Activated T-cell treated with anti-CD3 and anti-CD28 coated beads, Interleukin-2, amount 50 U/mL, for 1 hour (primary cell): Measurements from ENCODE around the gene MTREX.

Experiments used
- DNase-seq: peaks from one replicate; pipeline ENCODE4 v3.0.0-alpha.2; 2020

MTREX gene

DNA sequence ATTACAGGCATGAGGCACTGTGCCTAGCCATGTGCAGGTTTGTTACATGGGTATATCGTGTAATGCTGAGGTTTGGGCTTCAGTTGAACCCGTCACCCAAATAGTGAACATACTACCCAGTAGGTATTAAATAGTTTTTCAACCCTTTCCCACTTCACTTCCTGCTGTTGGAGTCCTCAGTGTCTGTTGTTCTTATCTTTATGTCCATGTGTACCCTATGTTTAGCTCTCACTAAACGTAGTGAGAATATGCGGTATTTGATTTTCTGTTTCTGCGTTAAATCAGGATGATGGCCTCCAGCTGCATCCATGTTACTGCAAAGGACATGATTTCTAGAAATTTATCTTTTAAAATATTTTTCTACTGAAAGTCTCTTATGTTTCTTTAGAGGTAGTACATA, 17.8 kb downstream of the MTREX start:
- no peak for DNase-seq

DNA sequence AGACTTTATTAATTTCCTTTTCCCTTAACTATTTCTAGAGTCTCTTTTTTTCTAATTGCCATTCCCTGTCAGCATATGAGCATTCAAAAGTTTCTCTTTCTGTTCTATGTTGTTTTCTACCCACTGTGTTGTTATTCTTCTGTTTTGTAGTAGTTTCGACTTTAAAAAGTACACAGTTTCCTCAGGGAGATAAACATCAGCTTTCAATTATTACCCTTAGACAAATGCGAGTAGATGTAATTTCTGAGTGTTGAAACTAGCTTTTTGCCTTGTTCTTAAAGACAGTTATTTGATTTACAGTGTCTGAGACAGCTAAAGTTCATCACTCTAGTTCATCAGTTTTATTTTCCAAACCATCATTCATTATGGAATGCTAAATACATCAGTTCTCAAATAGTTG, 19.5 kb downstream of the MTREX start:
- DNase-seq: no peak

DNA sequence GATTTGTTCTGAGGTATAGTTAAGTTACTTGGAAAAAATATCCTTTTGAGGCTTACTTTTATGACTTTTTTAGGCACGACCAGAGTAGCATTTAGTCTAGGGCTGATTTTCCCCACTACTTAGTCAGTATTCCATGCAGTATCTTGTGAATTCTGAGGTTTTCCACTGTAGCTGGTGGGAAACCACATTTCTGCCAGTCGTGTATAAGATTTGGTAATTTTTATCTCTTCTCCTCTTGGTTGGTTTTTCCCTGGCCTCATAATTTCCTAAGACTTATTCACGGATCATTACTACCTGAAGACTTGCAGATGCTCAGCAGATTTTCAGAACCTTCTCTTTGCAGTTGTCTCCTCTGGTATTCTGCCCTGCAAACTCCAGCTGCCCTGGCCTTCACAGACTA, 23.5 kb downstream of the MTREX start:
- no peak for DNase-seq

DNA sequence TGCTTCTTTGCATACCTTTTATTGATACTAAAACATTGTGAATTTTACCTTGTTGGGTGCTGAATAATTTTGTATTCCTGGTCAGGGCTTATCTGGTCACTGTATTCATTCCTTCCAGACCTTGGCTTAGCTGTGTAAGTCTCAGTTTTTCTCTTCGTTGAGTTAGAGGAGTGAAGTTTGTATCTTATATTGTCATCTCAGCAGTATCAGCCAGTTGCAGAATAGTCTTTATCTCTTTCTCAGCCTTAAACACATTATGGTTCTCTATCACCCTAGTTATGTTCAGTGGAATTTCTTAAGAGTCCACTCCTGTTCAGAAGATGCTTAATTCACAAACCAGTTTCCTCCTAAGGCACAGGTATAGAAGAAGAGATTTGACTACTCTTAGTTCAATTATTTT, 25.2 kb downstream of the MTREX start:
- no peak for DNase-seq

DNA sequence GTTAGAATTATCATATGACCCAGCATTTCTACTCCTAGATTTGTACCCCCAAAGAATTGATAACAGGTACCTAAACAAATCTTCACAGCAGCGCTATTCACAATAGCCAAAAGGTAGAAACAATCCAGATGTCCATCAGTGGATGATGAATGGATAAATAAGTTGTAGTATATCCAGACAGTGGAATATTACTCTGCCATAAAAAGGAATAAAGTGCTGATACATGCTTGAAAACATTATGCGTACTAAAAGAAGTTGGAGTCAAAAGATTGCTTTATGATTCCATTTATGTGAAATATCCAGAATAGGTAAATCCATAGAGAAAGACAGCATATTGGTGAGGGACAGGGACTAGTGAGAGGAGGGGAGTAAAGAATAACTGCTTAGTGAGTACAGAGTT, 26.0 kb downstream of the MTREX start:
- DNase-seq: no peak

DNA sequence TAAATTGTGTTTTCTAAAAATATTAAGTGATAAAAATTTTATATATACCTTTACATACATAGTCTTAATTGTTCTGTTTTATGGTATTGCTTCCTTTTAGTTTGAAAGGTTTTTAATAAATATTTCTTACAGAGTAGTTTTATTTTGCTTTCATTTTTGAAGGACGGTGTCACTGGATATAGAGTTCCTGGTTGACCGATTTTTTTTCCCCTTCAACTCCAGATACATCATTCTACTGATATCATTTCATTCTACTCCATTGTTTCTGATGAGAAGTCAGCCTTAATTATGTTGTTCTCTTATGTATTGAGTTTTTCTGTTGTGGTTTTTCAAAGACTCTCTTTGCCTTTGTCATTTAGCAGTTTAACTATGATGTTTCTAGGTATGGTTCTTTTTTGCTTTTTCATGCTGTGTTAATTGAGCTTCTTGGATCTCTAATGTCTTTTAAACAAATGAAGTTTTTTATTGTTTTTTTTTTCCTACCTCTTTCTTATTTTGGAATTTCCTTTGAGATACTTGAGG, 30.4 kb downstream of the MTREX start:
- no peak for DNase-seq

DNA sequence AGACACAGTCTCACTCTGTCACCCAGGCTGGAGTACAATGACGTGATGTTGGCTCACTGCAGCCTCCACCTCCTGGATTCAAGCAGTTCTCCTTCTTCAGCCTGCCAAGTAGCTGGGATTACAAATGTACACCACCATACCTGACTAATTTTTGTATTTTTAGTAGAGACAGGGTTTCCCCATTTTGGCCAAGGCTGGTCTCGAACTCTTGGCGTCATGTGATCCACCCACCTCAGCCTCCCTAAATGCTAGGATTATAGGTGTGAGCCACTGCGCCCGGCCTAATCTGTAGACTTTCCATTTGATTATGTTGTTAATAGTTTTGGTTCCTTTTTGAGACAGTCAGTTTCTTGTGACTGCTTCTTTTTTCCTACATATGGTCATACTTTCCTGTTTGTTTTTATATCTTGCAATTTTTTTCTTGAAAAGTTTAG, 31.0 kb downstream of the MTREX start:
- DNase-seq: no peak

DNA sequence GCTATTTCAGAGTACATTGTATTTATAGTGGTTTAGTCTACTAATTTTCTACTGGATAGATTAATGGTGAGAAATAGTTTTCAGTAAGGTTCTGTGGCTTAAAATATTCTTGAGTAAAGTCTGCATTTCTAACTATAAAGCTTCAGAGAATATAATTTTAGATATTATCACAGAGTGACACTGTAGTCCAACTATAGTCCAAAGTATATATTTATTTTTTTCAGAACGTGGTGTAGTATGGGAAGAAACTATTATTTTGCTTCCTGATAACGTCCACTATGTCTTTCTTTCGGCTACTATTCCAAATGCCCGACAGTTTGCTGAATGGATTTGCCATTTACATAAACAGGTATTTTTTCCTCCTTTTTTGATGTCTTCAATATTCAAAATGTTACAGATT, 35.3 kb downstream of the MTREX start:
- DNase-seq: no peak

DNA sequence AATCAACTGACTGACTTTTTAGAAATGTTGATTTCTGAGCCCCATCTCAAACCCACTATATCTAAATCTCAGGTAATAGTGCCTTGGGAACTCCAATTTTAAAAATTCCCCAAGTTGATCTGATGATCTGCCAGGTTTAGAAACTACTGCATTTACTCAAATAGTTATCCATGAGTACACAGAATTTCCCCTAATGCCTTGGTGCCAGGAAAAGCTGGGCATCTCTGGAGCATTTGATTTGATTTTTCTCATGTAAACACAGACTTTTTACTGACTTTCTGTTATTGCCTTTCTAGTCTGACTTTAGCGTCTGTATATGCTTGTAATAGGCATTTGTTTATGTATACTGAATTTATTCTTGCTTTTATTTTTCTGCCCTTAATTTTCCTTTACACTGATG, 35.8 kb downstream of the MTREX start:
- no peak for DNase-seq

DNA sequence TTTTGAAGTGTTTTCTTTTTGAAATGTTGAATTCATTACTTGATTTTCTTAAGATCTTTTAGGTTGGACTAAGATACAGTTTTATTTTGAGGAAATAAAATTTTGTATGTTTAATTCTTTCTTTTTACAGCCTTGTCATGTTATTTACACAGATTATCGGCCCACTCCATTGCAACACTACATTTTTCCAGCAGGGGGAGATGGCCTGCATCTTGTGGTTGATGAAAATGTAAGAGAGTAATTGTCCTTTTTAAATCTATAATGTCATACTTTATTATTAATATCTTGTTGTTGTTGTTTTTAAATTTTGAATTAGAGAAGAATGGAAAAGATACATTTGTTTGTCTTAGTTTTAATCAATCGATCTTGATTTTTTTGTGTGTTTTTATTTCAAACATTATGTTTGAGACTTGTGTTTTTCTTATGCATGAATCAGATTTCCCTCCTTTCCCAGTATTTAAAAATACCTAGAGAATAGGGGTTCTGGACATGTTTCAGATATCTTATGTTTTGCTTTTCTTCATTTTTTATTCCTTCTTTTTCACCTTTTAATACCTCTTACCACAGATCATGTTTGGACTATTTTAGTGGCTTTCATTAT, 36.7 kb downstream of the MTREX start:
- DNase-seq: peak; percentile 55

DNA sequence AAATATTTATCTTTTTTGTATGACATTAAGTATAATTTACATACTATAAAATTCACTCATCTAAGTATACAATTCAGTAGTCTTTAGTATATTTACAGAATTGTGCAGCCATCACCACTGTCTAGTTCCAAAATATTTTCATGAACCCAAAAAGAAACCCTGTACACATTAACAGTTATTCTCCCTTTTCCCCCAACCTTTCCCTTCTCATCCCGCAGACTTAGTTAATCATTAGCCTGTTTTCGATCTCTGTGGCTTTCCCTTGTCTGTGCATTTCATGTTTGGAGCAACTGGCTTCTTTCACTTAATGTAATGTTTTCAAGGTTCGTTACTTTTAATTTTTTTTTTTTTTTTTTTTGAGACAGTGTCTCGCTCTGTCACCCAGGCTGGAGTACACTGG, 37.5 kb downstream of the MTREX start:
- DNase-seq: no peak

DNA sequence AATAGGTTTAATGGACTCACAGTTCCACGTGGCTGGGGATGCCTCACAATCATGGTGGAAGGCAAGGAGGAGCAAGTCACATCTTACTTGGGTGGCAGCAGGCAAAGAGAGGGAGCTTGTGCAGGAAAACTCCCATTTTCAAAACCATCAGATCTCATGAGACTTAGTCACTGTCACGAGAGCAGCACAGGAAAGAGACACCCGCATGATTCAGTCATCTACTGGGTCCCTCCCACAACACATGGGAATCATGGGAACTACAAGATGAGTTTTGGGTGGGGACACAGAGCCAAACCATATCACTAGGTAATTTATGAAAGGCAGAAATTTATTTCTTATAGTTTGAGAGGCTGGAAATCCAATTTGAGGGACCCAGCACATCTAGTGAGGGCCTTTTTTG, 40.0 kb downstream of the MTREX start:
- DNase-seq: no peak

DNA sequence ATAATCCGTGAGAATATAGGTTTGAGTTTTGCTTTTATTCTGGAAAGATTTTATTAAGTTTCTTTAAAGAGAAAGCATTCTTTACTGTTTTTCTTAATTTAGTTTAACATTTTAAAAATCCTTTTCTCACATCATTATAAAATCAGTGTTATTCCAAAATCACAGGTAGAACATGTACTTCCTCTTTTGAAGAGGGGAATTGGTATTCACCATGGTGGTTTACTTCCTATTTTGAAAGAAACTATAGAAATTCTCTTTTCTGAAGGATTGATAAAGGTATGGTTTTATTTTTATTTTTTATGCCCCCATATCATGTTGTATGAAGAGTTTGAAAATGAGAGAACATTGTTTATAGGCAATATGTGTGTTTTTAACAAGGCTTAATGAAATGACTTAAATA, 43.0 kb downstream of the MTREX start:
- DNase-seq: no peak

DNA sequence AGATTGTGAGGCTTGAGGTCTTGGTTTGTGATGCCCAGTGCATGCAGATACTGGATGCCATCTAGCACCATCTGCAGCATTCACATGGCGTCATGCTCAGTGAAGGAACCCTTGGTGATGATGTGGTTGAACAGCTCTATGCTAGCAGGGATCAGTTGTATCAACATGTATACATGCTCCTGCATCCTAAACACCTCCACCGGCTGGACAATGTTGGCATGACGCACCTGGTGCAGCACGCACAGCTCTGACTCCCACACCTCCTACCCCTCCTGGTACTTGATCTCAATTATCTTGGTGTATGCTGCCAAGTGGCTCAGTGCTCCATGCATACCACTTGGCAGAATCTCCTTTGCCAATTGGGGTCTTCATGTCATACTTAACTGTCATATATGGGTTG, 49.1 kb downstream of the MTREX start:
- DNase-seq: no peak

DNA sequence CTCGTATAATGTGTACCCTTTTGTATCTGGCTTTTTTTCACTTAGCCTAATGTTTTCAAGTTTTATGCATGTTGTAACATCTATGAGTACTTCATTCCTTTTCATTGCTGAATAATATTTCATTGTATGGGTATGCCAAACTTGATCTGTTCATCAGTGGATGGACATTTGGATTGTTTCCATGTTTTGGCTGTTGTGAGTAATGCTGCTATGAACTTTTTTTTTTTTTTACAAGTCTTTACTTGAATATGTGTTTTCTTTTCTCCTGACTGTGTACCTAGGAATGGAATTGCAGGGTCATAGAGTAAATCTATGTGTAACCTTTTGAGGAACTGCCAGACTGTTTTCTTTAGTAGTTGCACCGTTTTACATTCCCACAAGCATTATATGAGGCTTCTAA, 52.4 kb downstream of the MTREX start:
- no peak for DNase-seq

DNA sequence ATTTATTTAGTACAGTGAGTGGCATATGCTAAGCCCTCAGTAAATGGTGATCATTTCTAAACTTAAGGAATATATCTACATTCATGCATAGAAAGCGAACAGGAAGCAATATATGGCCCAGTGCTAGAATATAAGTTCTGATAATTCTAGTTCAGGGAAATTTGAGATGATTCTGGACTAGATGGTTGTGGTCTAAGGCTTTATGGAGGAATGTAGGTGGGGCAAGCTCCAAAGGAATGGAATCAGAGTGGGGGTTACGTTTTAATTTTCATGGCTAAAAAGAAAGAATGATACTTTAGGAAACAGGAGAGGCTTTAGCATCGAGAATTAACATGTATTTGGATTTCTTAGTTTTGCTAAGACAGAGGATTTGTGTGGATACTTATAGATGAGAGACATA, 56.1 kb downstream of the MTREX start:
- no peak for DNase-seq

DNA sequence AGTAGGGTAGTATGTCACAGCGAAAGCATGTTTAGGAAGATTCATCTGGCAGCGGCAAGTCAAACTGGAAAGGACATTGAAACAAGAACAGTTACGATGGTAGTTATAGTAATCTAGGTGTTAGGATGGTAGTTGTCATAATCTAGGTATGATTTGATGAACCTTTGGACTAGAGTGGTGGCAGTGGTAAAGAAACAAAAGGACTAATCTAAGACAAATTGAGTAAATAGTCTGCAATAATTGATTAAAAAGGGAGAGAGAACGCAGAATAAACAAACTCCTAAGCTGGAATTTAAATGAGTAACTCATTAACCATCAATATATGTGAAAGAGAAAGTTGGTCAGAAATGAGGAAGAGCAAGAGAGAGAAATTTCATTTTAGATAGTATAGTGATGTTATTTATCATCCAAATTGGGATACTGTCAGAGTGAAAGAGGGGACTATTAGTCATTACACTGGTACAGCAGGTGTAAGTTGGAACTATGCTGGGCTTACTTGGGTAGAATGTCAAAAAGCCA, 56.8 kb downstream of the MTREX start:
- DNase-seq: no peak

DNA sequence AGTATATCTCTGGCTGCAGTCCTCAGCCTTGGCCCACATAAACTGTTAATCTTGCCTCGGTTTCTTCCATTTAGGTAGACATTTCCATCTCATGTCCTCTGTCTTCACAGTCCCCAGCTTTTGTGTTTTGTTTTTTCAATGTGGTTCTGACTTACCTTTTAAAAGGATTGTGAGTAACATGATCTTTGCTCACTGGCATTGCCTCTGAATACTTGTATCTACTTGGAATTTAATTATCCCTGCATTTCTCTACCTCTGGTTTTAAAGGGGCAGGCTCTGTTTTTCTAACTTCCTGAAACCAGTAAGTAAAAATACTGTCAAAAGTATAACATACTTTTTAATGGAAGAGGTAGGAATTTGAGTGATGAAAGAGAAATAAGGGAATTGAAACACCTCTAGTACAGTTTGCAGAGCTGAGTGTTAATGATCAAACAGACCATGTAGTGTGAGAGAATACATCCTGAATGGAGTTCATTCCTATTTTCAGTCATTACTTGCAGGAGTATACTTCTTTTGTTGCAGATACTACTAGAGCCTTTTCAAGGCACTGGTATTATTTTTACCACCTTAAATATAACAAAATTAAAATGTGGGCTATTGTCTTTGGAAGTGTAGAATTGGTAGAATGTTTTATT, 62.6 kb downstream of the MTREX start:
- DNase-seq: no peak

DNA sequence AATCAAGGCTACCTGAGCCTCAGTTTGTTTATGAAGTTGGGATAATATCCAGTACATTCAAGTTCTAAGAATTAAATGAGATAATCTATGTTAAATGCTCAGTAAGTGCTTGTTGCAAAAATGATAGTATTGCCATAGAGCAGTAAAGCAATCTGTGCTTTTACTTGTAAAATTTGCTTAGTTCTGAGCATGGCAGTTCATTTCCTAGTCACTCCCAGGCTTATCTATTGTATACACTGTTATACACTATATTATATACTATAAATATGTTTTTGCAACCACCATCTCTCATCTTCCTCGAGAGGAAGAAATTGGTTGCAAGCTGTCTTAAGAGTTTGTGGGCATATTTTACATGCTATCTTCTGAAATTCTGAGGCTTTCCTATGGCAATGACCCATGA, 63.4 kb downstream of the MTREX start:
- DNase-seq: no peak

DNA sequence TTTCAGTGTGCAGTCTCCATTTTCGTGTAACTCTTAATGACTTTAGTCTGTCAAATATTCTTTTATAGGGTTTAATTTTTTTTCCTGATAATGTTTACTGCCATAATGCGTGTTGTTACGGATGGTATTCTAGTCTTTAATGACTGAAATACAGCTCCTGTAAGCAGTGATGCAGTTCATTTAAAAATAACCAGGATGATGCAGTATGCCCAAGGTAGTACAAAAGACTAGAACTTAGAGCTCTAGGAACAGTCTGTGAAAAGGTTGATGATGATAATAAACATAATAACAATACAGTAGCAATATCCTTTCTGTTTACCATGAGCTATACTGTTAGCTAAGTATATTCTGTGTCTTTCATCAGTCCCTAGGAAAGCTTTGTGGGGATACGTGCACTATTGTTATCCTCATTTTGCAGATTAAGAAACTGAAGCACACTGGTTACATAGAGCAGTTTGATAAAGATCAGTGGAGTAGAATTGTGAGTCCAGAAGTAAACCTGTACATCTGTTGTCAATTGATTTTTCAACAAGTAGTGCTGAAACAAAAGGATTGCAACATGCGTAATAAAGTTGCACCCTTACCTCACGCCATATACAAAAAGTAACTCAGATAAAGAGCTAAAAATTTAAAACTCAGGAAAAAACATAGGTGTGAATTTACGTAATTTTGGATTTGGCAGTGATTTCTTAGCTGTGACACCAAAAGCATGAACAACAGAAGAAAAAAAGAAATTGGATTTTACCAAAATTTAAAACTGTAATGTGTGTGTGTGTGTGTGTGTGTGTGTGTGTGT, 64.5 kb downstream of the MTREX start:
- DNase-seq: no peak

DNA sequence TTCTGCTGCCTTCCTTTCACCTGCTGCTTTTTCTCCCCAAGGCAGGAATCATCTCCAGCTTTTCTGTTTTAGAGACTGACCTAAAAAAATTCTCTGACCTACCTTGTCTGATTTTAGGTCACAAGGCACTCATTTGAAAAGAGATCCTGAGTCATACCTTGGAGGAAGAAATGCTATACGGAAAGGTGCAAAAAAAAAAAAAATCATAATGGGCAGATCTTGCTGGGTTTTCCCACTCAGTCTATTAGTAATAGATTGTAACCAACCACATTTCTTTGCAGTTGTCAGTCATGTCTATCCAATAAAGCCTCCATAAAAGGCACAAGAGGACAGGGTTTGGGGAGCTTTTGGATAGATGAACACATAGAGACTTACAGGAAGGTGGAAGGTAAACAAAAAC, 70.0 kb downstream of the MTREX start:
- no peak for DNase-seq

DNA sequence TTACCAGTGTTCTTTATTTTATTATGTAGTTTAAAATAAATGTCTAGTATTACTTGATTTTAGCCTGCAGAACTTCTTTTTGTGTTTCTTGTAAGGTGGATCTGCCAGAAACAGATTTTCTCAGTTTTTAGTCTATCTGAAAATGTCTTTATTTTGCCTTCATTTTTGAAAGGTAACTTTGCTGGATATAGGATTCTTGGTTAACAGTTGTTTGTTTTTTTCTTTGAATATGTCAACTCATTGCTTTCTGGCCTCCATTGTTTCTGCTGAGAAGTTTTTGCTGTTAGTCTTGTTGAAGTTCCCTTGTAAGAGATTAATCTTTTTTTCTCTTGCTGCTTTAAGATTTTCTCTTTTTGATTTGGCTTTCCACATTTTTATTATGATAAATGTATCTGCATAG, 75.5 kb downstream of the MTREX start:
- no peak for DNase-seq

DNA sequence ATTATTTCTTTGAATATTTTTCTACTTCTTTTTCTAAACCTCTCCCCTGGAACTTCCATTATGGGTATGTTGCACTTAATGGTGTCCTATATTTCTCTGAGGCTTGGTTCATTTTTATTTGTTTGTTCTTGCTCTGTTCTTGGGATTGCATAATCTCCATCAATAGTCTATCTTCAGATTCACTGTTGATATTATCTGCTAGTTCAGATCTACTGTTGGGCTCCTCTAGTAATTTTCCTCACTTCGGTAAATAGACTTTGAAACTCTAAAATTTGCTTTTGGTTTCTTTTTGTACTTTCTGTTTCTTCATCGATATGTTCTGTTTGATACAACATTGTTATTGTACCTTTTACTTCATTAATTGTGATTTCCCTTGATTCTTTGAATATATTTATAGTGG, 76.3 kb downstream of the MTREX start:
- DNase-seq: no peak

DNA sequence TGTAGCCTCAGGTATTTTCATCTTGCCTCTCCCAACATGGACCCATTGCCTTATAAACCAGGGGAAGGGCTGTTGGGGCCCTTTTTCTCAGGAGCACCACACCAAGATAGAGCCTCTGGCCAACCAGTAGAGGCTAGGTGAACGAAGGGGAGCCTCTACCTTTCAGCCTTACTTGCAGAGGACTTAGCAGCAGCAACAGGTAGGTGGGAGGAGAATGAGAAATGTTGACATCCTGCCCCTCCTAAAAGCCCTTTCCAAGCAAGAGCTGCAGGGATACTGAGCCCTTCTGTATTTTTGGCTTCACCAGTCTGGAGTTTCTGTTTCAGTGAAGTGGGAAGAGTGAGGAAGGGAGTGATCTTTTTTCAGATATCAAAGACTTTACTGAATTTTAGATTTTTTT, 77.4 kb downstream of the MTREX start:
- DNase-seq: no peak
